NCI-H2107 (cell line): ENCODE measurements around the gene SLC22A25.
"Not testable (repeated sequence)": the region's sequence is repeated elsewhere in the genome, so short reads cannot be mapped to it uniquely, and the experiment has no call there.

Experiments used
- DNase-seq: peaks from one replicate; lab custom pipeline; 2025; lab: John Stamatoyannopoulos, UW

SLC22A25 gene

GRCh38 chr11:63235471-63236461, 7.6 kb downstream of the SLC22A25 start:
- not testable (repeated sequence) for DNase-seq

DNA sequence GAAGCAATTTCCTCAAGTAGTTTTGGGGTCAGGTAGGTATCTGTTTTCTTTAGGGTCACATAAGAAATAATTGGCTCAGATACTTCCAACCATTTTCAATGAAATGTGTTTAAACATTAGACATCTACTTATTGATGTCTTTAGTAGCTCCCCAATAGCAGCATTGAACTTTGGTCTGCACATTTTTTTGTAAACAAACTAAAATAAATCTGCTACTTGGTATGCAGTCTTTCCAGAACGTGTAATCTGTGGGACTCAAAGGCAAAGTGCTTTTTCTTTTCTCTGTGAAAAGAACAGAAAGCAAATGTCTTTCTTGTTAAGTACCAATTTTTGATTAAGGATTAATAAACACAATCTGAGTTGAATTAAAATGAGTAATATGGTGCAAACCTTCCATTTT, 13.6 kb downstream of the SLC22A25 start:
- DNase-seq = no peak

- DNase-seq = no peak
Observed at GRCh38 chr11:63227521-63228107, 15.8 kb downstream of the SLC22A25 start.

DNA sequence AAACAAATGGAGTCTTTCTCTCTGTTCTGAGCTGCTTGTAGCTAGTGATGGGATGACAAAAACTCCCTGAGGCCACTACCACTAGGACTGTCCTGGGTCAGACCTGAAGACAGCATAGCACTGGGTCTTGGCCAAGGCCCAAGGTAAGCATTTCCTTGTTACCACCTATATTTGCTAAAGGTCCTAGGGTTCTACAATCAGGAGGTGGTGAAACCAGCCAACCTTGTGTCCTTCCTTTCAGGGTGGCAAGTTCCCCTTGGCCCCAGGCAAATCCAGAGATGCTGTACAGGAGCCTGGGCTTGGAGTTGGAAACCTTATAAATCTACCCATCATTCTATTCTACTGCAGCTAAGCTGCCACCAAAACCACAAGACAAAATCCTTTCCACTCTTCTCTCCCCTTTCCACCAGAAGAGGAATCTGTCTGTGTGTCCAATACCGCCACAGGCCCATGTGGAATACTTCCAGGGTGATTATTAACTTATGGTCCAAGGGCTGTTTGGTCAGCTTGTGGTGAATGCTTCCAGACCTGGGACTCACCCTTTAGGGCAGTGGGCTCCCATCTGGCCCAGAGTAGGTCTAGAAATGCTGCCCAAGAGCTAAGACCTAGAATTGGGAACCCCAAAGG, 16.8 kb downstream of the SLC22A25 start:
- no peak for DNase-seq

DNA sequence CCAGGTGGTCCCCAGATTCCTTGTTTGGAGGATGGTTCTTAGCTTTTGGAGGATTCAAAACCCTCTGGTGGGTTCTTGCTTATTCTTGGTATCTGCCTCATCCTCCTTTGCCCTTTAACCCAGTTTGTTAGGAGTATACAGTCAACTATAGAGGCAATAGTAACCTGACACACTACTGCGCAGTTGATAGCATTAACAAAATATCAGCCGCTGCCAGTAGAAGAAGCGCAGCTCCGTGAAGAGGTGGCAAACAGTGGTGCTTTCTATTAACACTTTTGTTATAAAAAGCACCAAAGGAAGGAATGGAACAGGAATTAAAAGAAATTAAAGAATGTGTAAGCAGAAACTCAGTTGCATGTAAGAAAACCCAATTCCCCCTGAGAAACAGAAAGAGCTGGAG, 29.3 kb downstream of the SLC22A25 start:
- DNase-seq = no peak

DNA sequence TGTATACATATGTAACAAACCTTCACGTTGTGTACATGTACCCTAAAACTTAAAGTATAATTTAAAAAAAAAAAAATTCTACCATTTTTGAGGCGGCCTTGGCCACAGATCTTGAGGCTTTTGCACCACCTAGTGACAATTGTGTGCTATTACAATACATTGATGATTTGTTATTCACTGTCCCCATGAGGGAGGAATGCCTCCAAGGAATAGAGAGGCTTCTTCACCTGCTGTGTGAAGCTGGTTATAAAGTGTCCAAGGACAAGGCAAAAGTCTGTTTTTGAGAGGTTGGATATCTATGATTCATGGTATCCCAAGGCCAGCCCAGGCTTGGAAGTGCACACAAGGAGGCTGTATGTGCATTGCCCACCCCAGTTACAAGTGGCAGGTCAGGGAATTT, 30.7 kb downstream of the SLC22A25 start:
- no peak for DNase-seq

DNA sequence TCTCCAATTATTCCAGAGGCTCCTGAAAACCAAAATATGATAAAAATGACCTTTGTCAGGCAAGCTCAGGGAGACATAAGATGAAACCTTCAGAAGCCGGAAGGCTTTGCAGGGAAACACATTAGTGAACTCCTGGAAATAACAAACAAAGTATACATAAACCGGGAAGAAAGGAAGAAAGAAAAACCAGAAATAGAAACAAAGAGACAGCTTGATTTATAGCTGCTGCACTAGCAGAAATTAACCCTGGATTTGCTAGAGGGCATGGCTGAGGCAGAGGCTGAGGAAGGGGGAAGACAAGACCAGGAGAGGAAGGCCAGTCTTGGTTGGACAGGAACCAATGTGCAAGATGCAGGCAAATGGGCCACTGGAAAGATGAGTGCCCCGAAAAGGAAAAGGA, 33.3 kb downstream of the SLC22A25 start:
- DNase-seq = no peak
